GM12875 (cell line): Measurements from ENCODE around the gene MAP3K12.

Source experiments
- H3K4me3 ChIP-seq: one replicate; pipeline ENCODE4 v1.5.1; 2011; ENCODE audit warnings: low read depth, low read length, control low read depth
- CTCF ChIP-seq: IDR thresholded peaks from 2 replicates; pipeline ENCODE4 v1.5.1; 2011; ENCODE audit warnings: low read depth, mild to moderate bottlenecking, control low read depth, inconsistent platforms, low read length, moderate library complexity, borderline replicate concordance; ENCODE audit not compliant: insufficient read depth

Gene MAP3K12

DNA sequence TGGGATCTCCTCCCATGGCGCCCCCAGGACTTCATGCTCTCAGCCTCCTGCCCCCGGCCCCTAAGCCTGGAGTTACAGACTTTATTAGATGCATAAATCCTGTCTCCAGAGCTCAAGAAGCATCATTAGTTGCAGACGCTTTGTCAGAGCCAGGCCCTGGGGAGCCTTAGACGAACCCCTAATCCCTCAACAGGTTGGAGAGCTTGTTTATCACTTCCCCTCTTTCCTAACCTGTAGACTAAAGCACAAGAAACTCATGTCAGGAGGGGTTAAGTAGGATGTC lies 8.3 kb upstream of the MAP3K12 start:
- no peak for TF ChIP-seq CTCF
- no peak overlapping the region for H3K4me3 ChIP-seq

- H3K4me3 ChIP-seq = no peak within 1 kb of the TSS
These were observed 7.8 kb upstream of the MAP3K12 start, which contains the start of gene NPFF for GRCh38 chr12:53506881-53507602. NPFF (minus strand) TSS chr12:53507484; CDS start chr12:53507474, 10 bp downstream.

DNA sequence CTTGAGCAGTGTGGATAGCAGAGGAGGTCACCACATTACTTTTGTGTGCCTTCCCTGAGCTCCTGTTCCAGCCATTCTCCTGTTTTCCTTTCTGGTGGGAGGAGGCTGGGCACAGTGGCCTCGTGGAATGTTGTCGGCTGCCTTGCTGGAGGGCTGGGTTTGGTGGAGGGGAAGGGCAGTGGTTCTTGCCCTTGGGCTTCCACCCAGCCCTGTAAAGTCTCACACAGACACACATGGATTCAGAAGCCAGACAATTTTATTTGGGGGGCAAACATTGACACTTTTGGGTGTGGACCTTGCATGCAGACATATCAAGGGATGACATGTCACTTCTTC lies 7.2 kb upstream of the MAP3K12 start:
- H3K4me3 ChIP-seq = no peak overlapping the region
- TF ChIP-seq CTCF = no peak

More at GRCh38 chr12:53506881-53507602, 7.8 kb upstream of the MAP3K12 start, which contains the start of gene NPFF:
- TF ChIP-seq CTCF = no peak

DNA sequence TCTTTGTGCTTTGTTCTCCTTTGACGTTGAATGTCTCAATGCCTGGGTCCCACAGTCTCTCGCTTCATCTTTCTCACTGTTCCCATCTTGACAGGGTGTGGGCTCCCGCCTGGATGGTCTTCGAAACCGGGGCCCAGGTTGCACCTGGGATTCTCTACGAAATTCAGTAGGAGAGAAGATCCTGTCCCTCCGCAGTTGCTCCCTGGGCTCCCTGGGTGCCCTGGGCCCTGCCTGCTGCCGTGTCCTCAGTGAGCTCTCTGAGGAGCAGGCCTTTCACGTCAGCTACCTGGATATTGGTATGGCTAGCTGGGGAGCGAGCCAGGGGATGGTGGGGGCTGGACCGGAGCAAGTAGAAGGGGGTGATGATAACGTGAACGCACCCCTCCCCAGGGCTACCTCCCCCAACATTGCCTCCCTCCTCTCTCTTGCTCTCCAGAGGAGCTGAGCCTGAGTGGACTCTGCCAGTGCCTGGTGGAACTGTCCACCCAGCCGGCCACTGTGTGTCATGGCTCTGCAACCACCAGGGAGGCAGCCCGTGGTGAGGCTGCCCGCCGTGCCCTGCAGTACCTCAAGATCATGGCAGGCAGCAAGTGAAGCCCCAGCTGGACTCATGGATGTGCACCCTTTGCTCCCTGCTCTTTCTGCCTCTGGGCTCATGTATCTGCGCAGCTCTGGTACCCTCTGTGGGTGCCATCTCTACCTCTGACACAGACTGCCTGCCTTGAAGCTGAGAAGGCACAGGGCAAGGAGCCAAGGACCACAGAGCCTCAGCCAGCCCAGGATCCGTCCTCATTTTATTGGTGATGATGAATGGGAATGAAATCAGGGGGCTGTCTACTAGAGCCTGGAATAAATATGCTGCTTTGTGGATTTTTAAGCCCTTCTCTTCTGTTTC lies 6.5 kb upstream of the MAP3K12 start:
- no peak overlapping the region for H3K4me3 ChIP-seq
- no peak for TF ChIP-seq CTCF

GRCh38 chr12:53505086-53505485 lies 5.8 kb upstream of the MAP3K12 start:
- no peak for TF ChIP-seq CTCF
- H3K4me3 ChIP-seq = no peak overlapping the region

- TF ChIP-seq CTCF = no peak
- no peak overlapping the region for H3K4me3 ChIP-seq
These were observed 5.0 kb upstream of the MAP3K12 start for GRCh38 chr12:53504004-53504920.
